ENCODE measurements around the gene SST. TPM values are rescaled to one million over a fixed set of nuclear protein-coding genes. Genes with fewer than 3 reads are reported as not detected.

The SST gene
- total and polyA plus RNA-seq, 2 of the 8 experiments (the other 6 are each of a cell fraction or from before 2014, with no cell fraction given) = 0.50 TPM; not detected in 1

DNA sequence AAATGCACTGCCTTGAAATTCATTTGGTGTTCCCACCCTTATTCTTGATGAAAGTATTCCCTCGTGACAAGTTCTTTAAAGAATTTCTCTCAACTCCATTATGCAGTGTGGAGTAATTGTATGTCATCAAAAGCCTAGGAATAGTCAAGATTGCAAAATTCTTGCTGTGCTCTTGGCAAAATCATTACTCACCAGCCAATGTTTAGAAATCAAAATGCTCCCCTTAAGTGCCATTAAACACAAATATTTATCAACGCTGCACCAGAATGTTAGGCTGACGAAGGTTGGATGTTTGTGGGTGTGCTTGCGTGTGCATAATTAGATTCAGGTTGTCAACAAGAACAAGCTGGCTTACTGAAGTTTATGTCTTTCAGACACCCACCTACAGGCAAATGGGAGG, 40.5 kb downstream of the SST start:
- no peak overlapping the region for H3K18ac ChIP-seq (ENCODE audit: extremely low read depth, low read length)
- no peaks in the 10 kb centered on the region for H3K79me2 ChIP-seq (ENCODE audit: control insufficient read depth in 1 of 2, insufficient read depth in 2 of 2, low read length in 2 of 2)
- H3K36me3 ChIP-seq (ENCODE audit: control insufficient read depth in 2 of 4, insufficient read depth in 4 of 4, low read length in 3 of 4) = no peaks in the 10 kb centered on the region
- ChIA-PET POLR2A (ENCODE audit: partially characterized antibody) (no interaction called here), CTCF (ENCODE audit: partially characterized antibody) (interaction anchor here (1.0 to 2.0 kb wide), 4 partner anchors 13 to 310 kb away, joined by 4 to 8 read pairs (median 6); no protein-coding TSS in a partner anchor)
- H2BK12ac ChIP-seq (ENCODE audit: low read depth, low read length) = no peak overlapping the region
- no peaks in the 10 kb centered on the region for H4K20me1 ChIP-seq (replicated peaks in 1 of 2; ENCODE audit: control insufficient read depth in 1 of 2, insufficient read depth in 2 of 2, low read length in 2 of 2)
- peaks cover 3 to 5% (median 4%) of the 10 kb centered on the region in 4 experiments; a peak in 5 of 7 replicates for H3K4me1 ChIP-seq (replicated peaks in 1 of 4; ENCODE audit: control insufficient read depth in 3 of 4, insufficient read depth in 4 of 4, low read length in 3 of 4)
- no peaks in the 10 kb centered on the region for H3K27me3 ChIP-seq (replicated peaks in 1 of 4; ENCODE audit: control insufficient read depth in 3 of 4, extremely low read depth in 1 of 4, insufficient read depth in 3 of 4, low read length in 3 of 4)
- no peak for TF ChIP-seq BRCA1 (IDR thresholded peaks at IDR 0.05; ENCODE audit: low read depth, low read length)
- no peak for TF ChIP-seq YY1 (IDR thresholded peaks at IDR 0.05; ENCODE audit: low read depth, low read length)
- TF ChIP-seq TEAD4 (IDR thresholded peaks at IDR 0.05; ENCODE audit: low read depth, low read length) = no peak
- TF ChIP-seq, protein P1, sequence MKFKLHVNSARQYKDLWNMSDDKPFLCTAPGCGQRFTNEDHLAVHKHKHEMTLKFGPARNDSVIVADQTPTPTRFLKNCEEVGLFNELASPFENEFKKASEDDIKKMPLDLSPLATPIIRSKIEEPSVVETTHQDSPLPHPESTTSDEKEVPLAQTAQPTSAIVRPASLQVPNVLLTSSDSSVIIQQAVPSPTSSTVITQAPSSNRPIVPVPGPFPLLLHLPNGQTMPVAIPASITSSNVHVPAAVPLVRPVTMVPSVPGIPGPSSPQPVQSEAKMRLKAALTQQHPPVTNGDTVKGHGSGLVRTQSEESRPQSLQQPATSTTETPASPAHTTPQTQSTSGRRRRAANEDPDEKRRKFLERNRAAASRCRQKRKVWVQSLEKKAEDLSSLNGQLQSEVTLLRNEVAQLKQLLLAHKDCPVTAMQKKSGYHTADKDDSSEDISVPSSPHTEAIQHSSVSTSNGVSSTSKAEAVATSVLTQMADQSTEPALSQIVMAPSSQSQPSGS (IDR thresholded peaks at IDR 0.05; ENCODE audit: low read length) = no peak
- H3K9me3 ChIP-seq (ENCODE audit: insufficient read depth in 2 of 2, low read depth in 1 of 2, low read length in 1 of 2) = peaks cover 5 to 6% of the 10 kb centered on the region in 2 experiments; a peak in 3 of 4 replicates
- 88% methylated on average over 4 of the region's 4 CpGs; no CpG with 5 or more reads in 1 of the 2 experiments for WGBS, 2 experiments (ENCODE audit: extremely low coverage in 1 of 2, insufficient coverage in 1 of 2, insufficient read length in 1 of 2, insufficient replicate concordance in 2 of 2, low coverage in 1 of 2, low lambda C conversion rate in 2 of 2, missing lambda C conversion rate in 1 of 2)
- H4K5ac ChIP-seq (ENCODE audit: insufficient read length, low read depth, low read length) = no peak overlapping the region
- H2BK120ac ChIP-seq (replicated peaks; ENCODE audit: low read depth, low read length) = no peak overlapping the region
- DNase-seq (ENCODE audit: low read depth in 1 of 2, low spot score in 2 of 2) (no peak), FAIRE-seq (no peak)
- no peak overlapping the region for H3K9ac ChIP-seq (replicated peaks in 1 of 4; ENCODE audit: extremely low read depth in 1 of 4, low read depth in 3 of 4, low read length in 3 of 4)
- H3K4me2 ChIP-seq (ENCODE audit: insufficient read depth in 1 of 2, low read depth in 2 of 2, low read length in 2 of 2) = no peak overlapping the region
- no peaks in the 10 kb centered on the region for H3K79me1 ChIP-seq (ENCODE audit: low read depth, low read length)
- H2AK5ac ChIP-seq (ENCODE audit: low read depth, low read length) = no peak overlapping the region
- no peak overlapping the region for H3K23ac ChIP-seq (ENCODE audit: insufficient read length)
- no peak overlapping the region for H2AFZ ChIP-seq (ENCODE audit: low read length)
- no peak overlapping the region for H3K14ac ChIP-seq (ENCODE audit: insufficient read length)
- H2BK15ac ChIP-seq (ENCODE audit: low read length) = no peak overlapping the region
- H3K56ac ChIP-seq (replicated peaks; ENCODE audit: insufficient read length, low read depth, low read length) = no peak overlapping the region
- no peak overlapping the region for H2BK20ac ChIP-seq (ENCODE audit: low read length)
- no peaks in the 10 kb centered on the region for H3K23me2 ChIP-seq (ENCODE audit: low read depth, low read length)
- H3K4me3 ChIP-seq (ENCODE audit: extremely low read depth in 1 of 4, insufficient read depth in 2 of 4, low read depth in 3 of 4, low read length in 4 of 4) = no peak overlapping the region
- H3K27ac ChIP-seq (ENCODE audit: low read depth, low read length) = no peak overlapping the region
- no peak overlapping the region for H3K4ac ChIP-seq (replicated peaks; ENCODE audit: insufficient read length, low read depth, low read length)
- H2BK5ac ChIP-seq (ENCODE audit: low read depth, low read length) = no peak overlapping the region
- no peak overlapping the region for H4K91ac ChIP-seq (replicated peaks; ENCODE audit: insufficient read length, low read length)
- H4K8ac ChIP-seq (ENCODE audit: extremely low read depth, insufficient read depth, low read length) = no peak overlapping the region
